HepG2 (cell line): ENCODE measurements around the gene MGMT. TPM values are rescaled to one million over a fixed set of nuclear protein-coding genes. Genes with fewer than 3 reads are reported as not detected.

Source experiments
- FUBP1 ChIP-seq: sonication (generic); formaldehyde crosslinking; IDR thresholded peaks from 2 replicates; pipeline ENCODE4 v1.5.1; 2020; ENCODE audit warnings: missing genetic modification reagents, mild to moderate bottlenecking, borderline replicate concordance
- NCOA1 ChIP-seq: sonication (generic); formaldehyde crosslinking; IDR thresholded peaks from 2 replicates; pipeline ENCODE4 v1.9.0; 2021; ENCODE audit warnings: missing genetic modification reagents
- XBP1 ChIP-seq: sonication (generic); formaldehyde crosslinking; IDR thresholded peaks from 2 replicates; pipeline ENCODE4 v1.5.0; 2020; ENCODE audit warnings: missing genetic modification reagents
- ZHX1 ChIP-seq: sonication (generic); formaldehyde crosslinking; IDR thresholded peaks from 2 replicates; pipeline ENCODE4 v1.8.1; 2022; ENCODE audit warnings: low read depth, mild to moderate bottlenecking, missing genetic modification reagents
- ZNF281 ChIP-seq: sonication (generic); formaldehyde crosslinking; IDR thresholded peaks from 2 replicates; pipeline ENCODE4 v1.4.0; 2020; ENCODE audit warnings: missing genetic modification reagents, borderline replicate concordance
- ZSCAN30 ChIP-seq: sonication (generic); formaldehyde crosslinking; IDR thresholded peaks from 2 replicates; pipeline ENCODE4 v1.5.0; 2020; ENCODE audit warnings: mild to moderate bottlenecking, missing genetic modification reagents
- polyA plus RNA-seq, 8 experiments: library from polyadenylated mRNA; depleted of rRNA in 3 of 8; stranded (reverse) in 7 of 8; unstranded in 1 of 8; fragments of >200 nt; fragmentation: Illumina TruSeq in 4 of 8; extraction: Trizol in 4 of 8; gene quantifications; 2 replicates each; pipeline versions ENCODE4 v1.2.1 to v1.2.3, GENCODE V29; 2011 to 2016; ENCODE audit warnings: low read depth in 4 of 8, missing spikeins in 1 of 8, mixed read lengths in 1 of 8; ENCODE audit not compliant: insufficient read depth in 1 of 8
- total RNA-seq, 5 experiments: library from RNA; depleted of rRNA; stranded (reverse); fragments of >200 nt; fragmentation: Illumina TruSeq; extraction: Trizol; gene quantifications; 2 replicates each; pipeline ENCODE4 v1.2.3, GENCODE V29; 2016; ENCODE audit warnings: low read depth in 1 of 5

MGMT gene
- total and polyA plus RNA-seq, 2 of the 13 experiments (the other 11 are each of a cell fraction or from before 2014, with no cell fraction given) = 12.0 to 19.5 TPM

- no peak for TF ChIP-seq ZHX1 (CRISPR knock-in tag)
- TF ChIP-seq XBP1 (CRISPR knock-in tag) = no peak
- no peak for TF ChIP-seq FUBP1
- TF ChIP-seq ZNF281 (CRISPR knock-in tag) = peak; percentile 85
- no peak for TF ChIP-seq NCOA1 (CRISPR knock-in tag)
- no peak for TF ChIP-seq ZSCAN30 (CRISPR knock-in tag)
Measured at GRCh38 chr10:129780198-129780597, 313.2 kb downstream of the MGMT start (continued).
